ENCODE results near the gene BCAS1.

Gene BCAS1

GRCh38 chr20:53904261-53904660 lies 166.1 kb downstream of the BCAS1 start:
- no peak for DNase-seq (ENCODE audit: low spot score)

DNA sequence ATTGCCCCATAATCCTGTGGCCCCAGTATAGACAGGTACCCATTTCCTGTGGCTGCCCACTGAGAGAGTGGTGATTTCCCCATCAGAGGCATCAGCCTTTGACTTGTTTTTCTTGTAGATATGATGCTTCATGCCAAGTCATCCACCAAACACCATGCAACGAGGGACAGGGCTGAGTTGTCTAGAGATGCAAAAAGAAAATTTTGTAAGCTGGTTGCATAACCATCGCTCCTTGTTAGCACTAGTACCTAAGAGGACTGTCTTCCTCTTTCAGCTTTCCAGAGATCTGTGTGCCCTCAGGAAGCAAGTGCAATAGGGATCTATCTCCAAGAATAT lies 166.8 kb downstream of the BCAS1 start:
- DNase-seq (ENCODE audit: low spot score): no peak

- DNase-seq (ENCODE audit: low spot score): no peak
Observed at GRCh38 chr20:53902968-53903651, 167.3 kb downstream of the BCAS1 start.

GRCh38 chr20:53901497-53902096 lies 168.8 kb downstream of the BCAS1 start:
- DNase-seq (ENCODE audit: low spot score): no peak

DNA sequence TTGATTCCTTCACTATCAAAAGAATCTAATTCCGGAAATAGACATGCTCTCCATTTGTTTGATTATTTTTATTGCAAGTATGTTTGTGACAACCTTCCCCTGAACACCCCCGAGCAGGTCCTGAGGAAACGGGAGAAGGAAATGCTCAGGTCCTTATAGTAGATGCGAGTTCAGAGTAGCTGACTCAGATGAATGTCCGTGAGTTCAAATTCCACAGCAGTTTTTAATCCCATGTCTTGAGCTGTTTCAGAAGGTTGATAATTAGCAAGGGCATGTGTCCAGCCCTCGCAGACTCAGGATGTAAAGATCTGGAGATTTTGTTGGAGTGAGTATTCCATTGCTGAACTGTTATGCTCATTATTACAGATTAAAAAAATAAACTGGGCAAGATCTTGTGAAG lies 169.3 kb downstream of the BCAS1 start:
- DNase-seq (ENCODE audit: low spot score): no peak

DNA sequence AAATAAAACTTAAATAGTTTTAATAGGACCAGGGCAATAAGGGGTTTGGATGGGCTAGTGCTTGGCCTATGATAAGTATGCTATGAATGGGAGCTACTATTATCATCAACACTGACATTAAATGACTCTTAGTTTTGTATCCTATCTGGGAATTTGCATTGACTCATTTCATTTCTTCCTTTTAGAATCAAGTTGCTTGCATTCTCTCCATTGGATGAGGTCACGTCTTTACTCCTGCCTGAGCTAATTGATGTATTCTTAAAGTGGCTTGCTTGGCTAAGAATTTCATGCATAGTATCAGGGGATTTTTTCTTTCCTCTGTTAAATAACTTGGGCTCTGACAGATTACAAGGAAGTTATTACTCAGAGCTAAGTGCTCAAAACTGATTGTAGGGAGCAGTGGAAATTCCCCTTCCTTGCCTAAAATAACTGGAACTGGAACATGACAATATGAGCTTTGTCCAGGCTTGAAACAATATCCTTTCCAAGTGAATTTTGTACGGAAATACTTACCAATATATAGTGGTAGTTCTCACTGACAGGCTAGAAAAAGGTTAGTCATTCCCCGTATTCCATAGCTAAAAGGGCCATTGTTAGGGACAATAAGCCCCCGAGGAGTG lies 169.9 kb downstream of the BCAS1 start:
- DNase-seq (ENCODE audit: low spot score): no peak

GRCh38 chr20:53899351-53900167 lies 170.8 kb downstream of the BCAS1 start:
- peak; percentile 74 for DNase-seq (ENCODE audit: low spot score)

DNA sequence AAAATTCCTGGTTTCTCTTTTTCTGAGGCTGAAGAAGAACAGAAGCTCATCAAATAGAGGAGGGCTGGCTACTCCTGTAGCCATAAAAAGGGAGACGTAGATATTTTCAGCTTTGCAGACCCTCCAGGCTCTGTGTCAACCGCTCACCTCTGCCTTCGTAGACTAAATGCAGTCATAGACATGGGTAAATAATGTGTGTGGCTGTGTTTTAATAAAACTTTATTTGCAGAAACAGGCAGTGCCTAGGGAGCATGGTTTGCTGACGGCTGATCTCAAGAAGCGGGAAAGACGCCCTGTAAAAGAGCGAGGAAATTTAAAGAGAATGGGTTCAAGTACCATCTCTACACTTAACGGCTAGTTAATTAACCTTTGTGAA lies 171.8 kb downstream of the BCAS1 start:
- DNase-seq (ENCODE audit: low spot score): no peak

DNA sequence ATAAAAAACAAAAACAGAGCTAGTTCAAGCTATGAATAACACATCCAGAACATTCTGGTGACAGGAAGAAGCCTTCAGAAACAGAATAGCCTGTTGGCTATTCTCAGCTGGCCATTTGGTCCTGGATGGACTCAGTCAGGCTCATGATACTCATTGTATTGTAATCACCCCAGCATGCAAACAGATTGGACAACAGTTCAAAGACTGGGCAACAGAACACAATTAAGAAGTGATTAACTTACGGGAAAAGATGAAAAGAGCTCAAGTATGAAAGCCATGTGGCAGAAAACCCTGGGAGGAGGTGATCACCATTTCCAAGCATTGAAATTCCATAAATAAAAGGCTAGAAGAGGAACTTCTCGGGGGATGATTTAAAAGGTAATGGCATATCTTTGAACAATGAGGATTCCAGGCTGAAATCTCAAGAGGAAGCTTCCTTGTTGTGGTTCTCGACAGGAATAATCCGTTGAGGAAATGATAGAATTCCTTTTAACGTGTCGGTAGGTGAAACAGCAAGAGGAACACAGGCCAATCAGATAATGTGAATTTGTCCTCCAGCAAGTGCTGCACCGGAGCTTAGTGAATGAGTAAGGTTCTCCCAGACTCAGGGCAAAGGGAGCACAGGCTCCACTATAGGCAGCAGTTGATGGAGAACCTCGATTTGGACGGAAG lies 172.4 kb downstream of the BCAS1 start:
- no peak for DNase-seq (ENCODE audit: low spot score)

- DNase-seq (ENCODE audit: low spot score): no peak
Observed at GRCh38 chr20:53896647-53897046, 173.7 kb downstream of the BCAS1 start.

DNA sequence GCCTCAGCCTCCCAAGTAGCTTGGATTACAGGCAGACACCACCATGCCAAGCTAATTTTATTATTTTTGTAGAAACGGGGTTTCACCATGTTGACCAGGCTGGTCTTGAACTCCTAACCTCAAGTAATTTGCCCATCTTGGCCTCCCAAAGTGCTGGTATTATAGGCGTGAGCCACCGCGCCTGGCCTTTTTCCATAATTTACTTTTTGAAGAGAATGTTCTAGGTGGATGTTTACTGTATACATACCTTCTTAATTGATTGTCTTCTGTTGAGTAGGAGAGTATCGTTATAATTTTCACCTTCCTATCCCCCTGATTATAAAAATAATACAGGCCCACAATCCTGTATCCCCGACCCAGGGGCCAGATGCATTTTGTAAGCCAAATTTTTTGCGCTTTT lies 174.4 kb downstream of the BCAS1 start:
- DNase-seq (ENCODE audit: low spot score): no peak

DNA sequence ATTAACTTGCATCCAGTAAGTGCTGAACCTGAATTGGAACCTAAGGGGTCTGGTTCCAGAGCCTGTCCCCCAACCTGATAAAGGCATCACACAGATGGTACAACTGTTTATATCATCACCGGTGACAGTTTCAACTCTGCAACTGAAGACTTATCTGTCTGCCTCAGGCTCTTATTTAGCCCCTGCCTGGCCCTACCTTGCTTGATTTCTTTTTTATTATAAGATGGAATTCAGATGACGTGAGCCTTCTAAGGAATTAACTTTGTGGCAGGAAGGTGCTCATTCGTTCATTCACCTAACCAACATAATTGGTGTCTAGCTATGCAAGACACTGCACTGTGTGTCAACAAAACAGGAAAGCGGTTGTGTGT lies 175.0 kb downstream of the BCAS1 start:
- no peak for DNase-seq (ENCODE audit: low spot score)

DNA sequence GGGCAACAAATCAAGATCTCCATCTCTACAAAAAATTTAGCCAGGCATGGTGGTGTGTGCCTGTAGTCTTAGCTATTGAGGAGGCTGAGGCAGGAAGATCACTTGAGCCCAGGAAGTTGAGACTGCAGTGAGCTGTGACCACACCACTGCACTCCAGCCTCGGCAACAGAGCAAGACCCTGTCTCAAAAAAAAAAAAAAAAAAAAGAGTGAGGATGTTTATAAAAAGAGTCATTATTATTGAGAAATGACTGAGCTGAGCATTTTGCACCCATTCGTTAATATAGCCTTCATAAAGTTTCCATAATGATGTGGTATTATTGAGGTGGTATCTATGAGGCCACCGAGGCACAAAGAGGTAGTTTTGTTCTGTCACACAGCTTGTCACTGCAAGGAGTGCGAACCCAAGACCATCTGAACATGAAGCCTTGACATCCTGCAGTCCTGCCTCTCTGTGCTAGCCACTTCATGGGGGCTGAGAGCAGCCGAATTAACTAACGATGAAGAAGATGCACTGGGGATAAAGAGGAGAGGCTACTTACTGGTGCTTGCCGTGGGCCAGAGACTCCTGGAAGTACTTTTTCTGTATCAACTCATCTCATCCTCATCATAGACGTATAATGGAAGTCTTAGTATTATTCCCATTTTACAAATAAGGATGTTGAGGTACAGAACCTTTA lies 175.5 kb downstream of the BCAS1 start:
- no peak for DNase-seq (ENCODE audit: low spot score)
